Femur (tissue), 1 donor: ENCODE results near the gene SLC24A2.
"Not testable (repeated sequence)": the region's sequence is repeated elsewhere in the genome, so short reads cannot be mapped to it uniquely, and the experiment has no call there.

Experiments used
- DNase-seq: peaks from one replicate; pipeline ENCODE4 v3.0.0-alpha.2; 2017

The SLC24A2 gene

DNA sequence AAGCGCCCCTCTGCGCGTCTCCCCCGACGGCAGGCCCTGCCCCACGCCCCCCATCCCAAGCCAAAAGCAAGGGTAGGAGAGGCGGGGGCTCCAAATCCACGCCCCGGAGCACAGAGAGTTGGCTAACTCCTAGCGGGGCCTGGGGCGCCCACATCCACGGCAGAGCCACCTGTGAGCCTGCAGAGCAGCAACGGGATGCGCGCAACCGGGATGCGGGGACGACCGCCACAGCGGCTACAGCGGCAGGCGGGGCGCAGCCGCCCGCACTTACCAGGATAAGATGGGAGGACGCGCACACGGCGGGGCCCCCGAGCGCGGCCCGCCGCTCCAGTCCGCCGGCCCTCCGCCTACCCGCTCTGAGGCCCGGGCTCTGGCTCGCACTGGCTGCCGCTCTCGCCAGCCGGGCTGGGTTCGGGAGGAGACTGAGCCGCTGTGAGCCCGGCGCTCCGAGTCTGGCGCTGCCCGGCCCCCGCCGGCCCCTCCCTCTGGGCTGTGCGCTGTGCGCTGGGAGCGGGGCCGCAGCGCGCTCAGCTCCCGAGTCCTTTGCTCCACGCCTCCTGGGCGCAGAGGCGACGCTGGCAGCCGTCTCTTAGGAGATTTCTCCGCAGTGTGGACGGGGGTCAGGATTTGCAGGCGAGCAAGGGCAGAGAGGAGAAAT lies at the start of gene SLC24A2:
TSS of gene SLC24A2 (minus strand) at position 424 of the 658 bp plus-strand sequence.
- no peak for DNase-seq

DNA sequence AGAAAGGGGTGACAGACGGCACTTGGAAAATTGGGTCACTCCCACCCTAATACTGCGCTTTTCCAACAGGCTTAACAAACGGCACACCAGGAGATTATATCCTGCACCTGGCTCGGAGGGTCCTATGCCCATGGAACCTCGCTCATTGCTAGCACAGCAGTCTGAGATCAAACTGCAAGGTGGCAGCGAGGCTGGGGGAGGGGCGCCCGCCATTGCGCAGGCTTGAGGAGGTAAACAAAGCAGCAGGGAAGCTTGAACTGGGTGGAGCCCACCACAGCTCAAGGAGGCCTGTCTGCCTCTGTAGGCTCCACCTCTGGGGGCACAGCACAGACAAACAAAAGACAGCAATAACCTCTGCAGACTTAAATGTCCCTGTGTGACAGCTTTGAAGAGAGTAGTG lies 44.5 kb upstream of the SLC24A2 start:
- DNase-seq, result not testable (repeated sequence)

- no peak for DNase-seq
Observed at GRCh38 chr9:19830796-19831195, 42.0 kb upstream of the SLC24A2 start.

DNA sequence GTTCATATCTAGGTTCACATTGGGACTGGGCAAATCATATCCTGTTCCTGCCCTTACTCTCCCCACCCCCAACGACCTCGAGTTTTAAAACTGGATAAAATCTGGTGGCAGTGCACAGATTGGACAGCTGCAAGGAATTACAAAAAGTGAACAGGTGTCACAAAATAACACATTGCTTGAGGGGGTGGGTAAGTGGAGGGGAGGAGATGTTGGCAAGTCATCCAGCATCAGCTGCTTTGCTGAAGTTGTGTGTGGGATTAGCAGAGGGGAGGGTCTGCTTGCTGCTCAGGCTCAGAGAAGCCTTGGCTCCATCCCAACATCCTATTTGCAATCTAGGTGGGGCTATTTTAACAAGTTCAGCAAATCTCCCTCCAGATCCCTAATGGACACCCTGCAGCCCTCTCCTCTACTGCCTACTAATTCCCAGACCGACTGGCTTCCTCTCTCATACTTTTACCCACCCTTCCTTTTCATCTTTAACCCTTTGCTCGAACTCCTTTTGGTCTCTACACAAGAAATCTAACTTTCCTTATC lies 39.8 kb upstream of the SLC24A2 start:
- peak; percentile 57 for DNase-seq

GRCh38 chr9:19816769-19817168 lies 27.9 kb upstream of the SLC24A2 start:
- no peak for DNase-seq

DNA sequence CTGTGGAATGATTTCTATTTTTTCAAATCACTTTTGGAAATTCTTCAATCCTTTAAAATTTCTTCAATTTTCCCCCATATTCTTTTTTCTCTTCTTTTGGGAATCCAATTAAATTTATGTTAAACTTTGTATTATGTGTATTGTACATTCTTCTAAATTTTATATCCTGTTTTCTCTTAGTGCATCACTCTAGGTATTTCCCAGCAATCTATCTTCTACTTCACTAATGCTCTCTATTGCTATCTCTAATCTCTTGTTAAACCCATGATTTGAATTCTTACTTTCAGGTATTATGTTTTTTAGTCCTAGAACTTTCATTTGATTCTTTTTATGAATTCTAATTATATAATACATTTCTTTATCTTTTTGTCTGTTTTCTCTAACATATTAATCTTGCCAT lies 23.4 kb upstream of the SLC24A2 start:
- no peak for DNase-seq

- no peak for DNase-seq
Observed at GRCh38 chr9:19809422-19810269, 20.8 kb upstream of the SLC24A2 start.

DNA sequence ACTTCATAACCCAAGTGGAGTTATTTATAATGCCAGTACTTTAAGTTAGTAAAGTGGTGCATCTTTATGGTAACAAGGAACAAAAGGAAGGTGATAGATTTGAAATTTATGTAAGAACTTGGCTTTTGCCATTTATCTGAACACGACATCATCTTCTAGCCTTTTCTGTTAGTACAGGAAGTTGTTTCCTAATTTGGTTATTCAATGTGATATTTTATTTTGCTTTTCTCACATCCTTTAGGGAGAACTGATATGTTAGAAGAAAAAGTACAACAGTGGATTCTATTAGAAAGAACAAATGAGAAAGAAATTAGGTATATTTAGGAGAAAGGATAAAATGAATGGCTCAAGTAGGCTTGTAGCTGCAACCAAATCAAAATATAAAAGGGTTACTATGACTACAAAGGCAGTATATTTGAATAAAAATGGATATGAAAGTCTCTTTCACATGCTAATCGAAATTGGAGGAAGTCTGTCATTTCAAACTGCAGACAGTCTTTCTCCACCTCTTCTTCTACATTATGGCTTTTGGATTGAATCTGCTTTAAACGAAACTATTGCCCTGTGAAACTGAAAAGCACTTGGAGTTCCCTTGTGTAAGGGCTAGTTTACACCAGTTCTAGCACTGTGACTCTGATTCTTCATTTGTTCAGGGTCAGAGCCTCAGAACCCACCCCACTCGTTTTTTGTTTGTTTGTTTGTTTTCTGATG lies 18.5 kb upstream of the SLC24A2 start:
- DNase-seq, result no peak

DNA sequence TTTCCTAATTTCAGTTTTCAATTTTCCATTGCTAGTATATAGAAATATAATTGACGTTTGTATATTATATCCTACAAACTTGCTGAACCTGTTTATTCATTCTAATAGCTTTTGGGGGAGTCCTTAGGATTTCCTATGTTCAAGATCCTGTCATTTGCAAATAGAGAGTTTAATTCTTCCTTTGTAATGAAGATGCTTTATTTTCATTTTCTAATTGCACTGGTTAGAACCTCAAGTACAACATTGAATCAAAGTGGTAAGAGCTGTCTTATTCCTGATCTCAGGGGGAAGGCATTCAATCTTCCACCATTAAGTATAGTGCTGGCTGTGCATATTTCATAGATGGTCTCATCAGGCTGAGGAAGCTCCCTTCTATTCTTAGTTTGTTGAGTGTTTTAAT lies 15.6 kb upstream of the SLC24A2 start:
- no peak for DNase-seq

GRCh38 chr9:19800884-19801283 lies 12.0 kb upstream of the SLC24A2 start:
- no peak for DNase-seq

- DNase-seq, result no peak
Observed at GRCh38 chr9:19799784-19800183, 10.9 kb upstream of the SLC24A2 start.

DNA sequence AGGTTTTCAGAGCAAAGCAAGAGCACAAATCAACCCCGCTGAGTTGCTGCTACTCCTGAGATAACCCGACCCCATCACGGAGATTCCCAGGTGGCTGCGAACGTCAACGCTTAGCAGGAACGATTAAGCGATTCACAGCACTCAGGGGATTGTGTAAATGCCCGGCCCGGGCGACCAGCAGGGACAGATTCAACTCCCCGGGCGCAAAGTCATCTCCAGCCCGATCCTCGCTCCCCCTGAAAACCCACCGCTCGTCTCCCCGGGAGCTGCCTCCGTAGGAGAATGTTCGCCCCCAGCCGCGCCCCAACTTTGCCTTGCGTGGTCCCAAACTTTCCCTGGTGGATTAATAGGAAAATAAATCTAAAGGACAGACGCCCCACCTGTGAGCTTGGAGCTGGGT lies 685 bp downstream of the SLC24A2 start:
- DNase-seq, result no peak

DNA sequence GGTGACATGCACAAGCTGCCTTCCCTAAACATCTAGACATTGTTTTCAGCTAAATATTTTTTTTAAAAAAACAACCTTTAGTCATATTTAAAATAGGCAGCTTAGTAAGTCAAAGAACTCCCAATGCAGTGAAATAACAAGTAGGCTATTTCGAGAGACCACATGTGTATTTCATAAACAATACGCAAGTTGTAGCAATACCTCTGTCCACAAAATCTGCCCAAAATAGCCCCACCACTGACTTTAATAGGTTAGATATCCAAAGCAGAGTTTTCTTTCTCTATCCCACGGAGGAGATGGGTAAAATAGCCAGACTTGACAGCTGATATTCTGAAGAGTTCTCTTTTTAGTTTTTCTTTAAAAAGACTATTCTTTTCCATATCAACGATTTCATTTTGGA lies 1.2 kb downstream of the SLC24A2 start:
- no peak for DNase-seq

- DNase-seq, result no peak
Observed at GRCh38 chr9:19785230-19785629, 3.6 kb downstream of the SLC24A2 start.

DNA sequence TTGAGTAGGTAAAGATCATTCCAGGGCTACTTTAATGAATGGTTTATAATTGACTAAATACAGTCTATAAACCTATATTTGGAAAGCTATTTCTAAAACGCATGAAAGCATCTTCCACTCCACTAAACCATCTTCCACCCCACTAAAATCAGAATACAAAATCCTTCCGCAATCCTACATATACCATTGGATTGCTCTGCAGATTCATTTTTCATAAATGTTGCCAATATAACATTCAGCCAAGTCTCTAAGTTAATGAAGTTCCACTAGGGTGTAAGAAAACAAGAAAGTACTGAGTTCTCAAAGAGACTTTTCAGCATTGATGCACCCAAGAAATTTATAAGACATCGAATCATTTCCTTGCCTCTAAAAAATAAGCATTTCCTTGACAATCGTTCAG lies 4.7 kb downstream of the SLC24A2 start:
- no peak for DNase-seq

GRCh38 chr9:19783500-19783899 lies 5.3 kb downstream of the SLC24A2 start:
- no peak for DNase-seq

DNA sequence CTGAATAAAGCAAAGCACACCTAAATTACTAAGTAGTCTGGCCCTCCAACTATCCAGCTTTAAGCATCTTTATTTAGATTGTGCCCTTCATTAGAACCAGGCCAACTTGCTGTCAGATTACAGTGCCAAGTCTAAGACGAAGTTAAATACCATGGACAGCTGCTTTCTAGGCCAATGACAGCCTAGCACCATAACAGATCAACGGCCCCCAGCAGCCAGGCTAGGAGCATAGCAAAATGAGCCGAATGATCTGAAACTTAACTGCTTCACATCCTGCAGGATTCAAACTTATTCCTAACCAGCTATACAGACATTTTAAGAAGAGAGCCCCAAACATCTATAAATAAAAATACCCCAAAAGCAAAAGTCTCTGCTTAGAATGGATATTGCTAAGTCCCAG lies 6.8 kb downstream of the SLC24A2 start:
- DNase-seq, result no peak

GRCh38 chr9:19781240-19781639 lies 7.6 kb downstream of the SLC24A2 start:
- no peak for DNase-seq

GRCh38 chr9:19771446-19771845 lies 17.4 kb downstream of the SLC24A2 start:
- DNase-seq, result no peak

DNA sequence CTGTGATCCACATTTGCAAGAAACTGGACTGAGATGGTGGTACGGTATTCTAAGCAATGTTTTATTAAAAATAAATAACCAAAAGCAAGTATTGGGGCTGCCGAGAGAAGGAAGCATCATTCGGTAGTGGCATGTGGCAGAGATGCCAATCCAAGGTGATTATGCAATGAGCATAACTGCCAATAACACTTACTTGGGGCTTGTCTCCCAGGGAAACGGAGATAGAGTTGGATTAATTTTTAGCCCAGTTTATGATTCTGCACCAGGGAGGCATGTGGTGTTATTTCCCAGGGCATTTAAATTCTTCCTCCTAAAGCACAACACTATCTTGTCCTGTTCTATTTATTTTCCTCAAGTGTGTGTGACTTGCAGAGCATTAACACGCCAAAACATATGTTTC lies 17.9 kb downstream of the SLC24A2 start:
- DNase-seq, result no peak

DNA sequence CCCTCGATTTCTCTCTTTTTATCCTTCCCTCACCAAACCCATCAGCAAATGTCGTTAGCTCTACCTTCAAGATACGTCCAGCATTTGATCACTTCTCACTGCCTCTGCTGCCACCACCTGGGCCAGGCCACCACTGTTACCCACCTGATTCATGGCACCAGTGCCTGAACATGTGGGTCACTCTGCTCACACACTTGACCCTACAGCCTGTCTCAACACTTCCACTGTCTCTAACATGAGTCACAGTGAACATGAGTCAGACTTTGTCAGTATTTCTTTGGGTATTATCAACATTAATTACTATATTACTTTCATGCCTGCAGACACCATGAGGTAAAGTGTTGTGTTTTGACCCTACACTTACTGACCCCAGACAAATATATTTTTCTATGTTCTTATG lies 19.6 kb downstream of the SLC24A2 start:
- DNase-seq, result no peak

- no peak for DNase-seq
Observed at GRCh38 chr9:19768798-19769197, 20.0 kb downstream of the SLC24A2 start.

- DNase-seq, result no peak
Observed at GRCh38 chr9:19759066-19759465, 29.8 kb downstream of the SLC24A2 start.

DNA sequence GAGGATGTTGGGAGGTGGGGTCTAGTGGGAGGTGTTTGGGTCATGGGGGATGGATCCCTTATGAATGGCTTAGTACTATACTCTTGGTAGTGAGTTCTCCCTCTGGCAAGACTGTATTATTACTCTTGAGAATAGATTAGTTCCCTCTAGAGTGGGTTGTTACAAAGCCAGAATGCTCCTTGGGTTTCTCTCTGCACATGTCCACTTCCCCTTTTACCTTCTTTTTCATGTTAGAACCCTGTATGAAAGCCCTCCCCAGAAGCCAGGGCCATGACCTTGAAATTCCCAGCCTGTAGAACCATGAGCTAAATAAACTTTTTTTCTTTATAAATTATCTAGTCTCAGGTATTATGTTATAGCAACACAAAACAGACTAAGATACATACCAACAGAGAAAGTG lies 31.1 kb downstream of the SLC24A2 start:
- no peak for DNase-seq
